SK-N-SH treated with all-trans-retinoic acid at 6 μM for 48 hours (cell line): Measurements from ENCODE around the gene FRRS1.
A peak's percentile ranks its signal among the peaks of the same experiment; 100 is the strongest.

Experiments
- ATAC-seq: fragments of 200-7000 bp; cut with Tn5 transposase; 3 replicates; pipeline ENCODE4 v1.9.1; 2020; ENCODE audit warnings: mild to moderate bottlenecking, moderate library complexity
- ARNTL ChIP-seq: fragments of 450-650 bp; formaldehyde crosslinking; IDR thresholded peaks from 2 replicates; pipeline ENCODE4 v1.5.0; 2020; ENCODE audit warnings: low read depth, mild to moderate bottlenecking, moderate library complexity, borderline replicate concordance
- CREB5 ChIP-seq: fragments of 250-450 bp; sonication (Bioruptor Pico); IDR thresholded peaks from 2 replicates; pipeline ENCODE4 v1.5.1; 2020; ENCODE audit warnings: low read depth, mild to moderate bottlenecking, moderate library complexity
- CSRNP3 ChIP-seq: fragments of 250-450 bp; sonication (Bioruptor Pico); IDR thresholded peaks from 2 replicates; pipeline ENCODE4 v1.5.1; 2021; ENCODE audit warnings: mild to moderate bottlenecking, moderate library complexity
- ESRRG ChIP-seq: fragments of 250-450 bp; sonication (Bioruptor Pico); IDR thresholded peaks from 2 replicates; pipeline ENCODE4 v1.6.1; 2021; ENCODE audit warnings: mild to moderate bottlenecking
- GLIS3 ChIP-seq: fragments of 250-450 bp; sonication (Bioruptor Pico); IDR thresholded peaks from 2 replicates; pipeline ENCODE4 v1.5.0; 2020; ENCODE audit warnings: mild to moderate bottlenecking, moderate library complexity
- ISL1 ChIP-seq: fragments of 250-450 bp; sonication (Bioruptor Pico); IDR thresholded peaks from 2 replicates; pipeline ENCODE4 v2.1.2; 2022; ENCODE audit warnings: mild to moderate bottlenecking, moderate library complexity
- OSR1 ChIP-seq: fragments of 250-450 bp; sonication (Bioruptor Pico); IDR thresholded peaks from 2 replicates; pipeline ENCODE4 v1.8.0; 2022; ENCODE audit warnings: moderate library complexity, mild to moderate bottlenecking, inconsistent platforms
- PATZ1 ChIP-seq: fragments of 250-450 bp; sonication (Bioruptor Pico); IDR thresholded peaks from 2 replicates; pipeline ENCODE4 v1.8.0; 2020; ENCODE audit warnings: mild to moderate bottlenecking, moderate library complexity, borderline replicate concordance
- POU6F1 ChIP-seq: fragments of 250-450 bp; sonication (Bioruptor Pico); IDR thresholded peaks from 2 replicates; pipeline ENCODE4 v1.8.0; 2021; ENCODE audit warnings: low read depth, mild to moderate bottlenecking, moderate library complexity, borderline replicate concordance
- PPARA ChIP-seq: fragments of 250-450 bp; sonication (Bioruptor Pico); IDR thresholded peaks from 2 replicates; pipeline ENCODE4 v1.5.0; 2020; ENCODE audit warnings: mild to moderate bottlenecking, borderline replicate concordance
- RARB ChIP-seq: fragments of 250-450 bp; sonication (Bioruptor Pico); IDR thresholded peaks from 2 replicates; pipeline ENCODE4 v1.8.0; 2021; ENCODE audit warnings: mild to moderate bottlenecking, moderate library complexity
- TSHZ2 ChIP-seq: fragments of 250-450 bp; sonication (Bioruptor Pico); IDR thresholded peaks from 2 replicates; pipeline ENCODE4 v1.5.0; 2020; ENCODE audit warnings: mild to moderate bottlenecking, moderate library complexity
- ZC3H10 ChIP-seq: fragments of 250-450 bp; sonication (Bioruptor Pico); IDR thresholded peaks from 2 replicates; pipeline ENCODE4 v1.5.1; 2021; ENCODE audit warnings: mild to moderate bottlenecking, moderate library complexity
- ZFP3 ChIP-seq: fragments of 250-450 bp; sonication (Bioruptor Pico); IDR thresholded peaks from 2 replicates; pipeline ENCODE4 v1.5.0; 2020; ENCODE audit warnings: mild to moderate bottlenecking, moderate library complexity
- ZFP30 ChIP-seq: fragments of 450-650 bp; formaldehyde crosslinking; IDR thresholded peaks from 2 replicates; pipeline ENCODE4 v1.5.0; 2022; ENCODE audit warnings: mild to moderate bottlenecking, moderate library complexity
- ZNF565 ChIP-seq: fragments of 450-650 bp; formaldehyde crosslinking; conservative IDR thresholded peaks from 2 replicates; pipeline ENCODE4 v1.5.0; 2020; ENCODE audit warnings: low read depth, mild to moderate bottlenecking, moderate library complexity
- ZNF70 ChIP-seq: fragments of 450-650 bp; formaldehyde crosslinking; IDR thresholded peaks from 2 replicates; pipeline ENCODE4 v1.5.0; 2020; ENCODE audit warnings: mild to moderate bottlenecking, moderate library complexity
- ZNF8 ChIP-seq: fragments of 450-650 bp; formaldehyde crosslinking; IDR thresholded peaks from 2 replicates; pipeline ENCODE4 v1.5.0; 2020; ENCODE audit warnings: mild to moderate bottlenecking, moderate library complexity

FRRS1 gene

GRCh38 chr1:99766378-99766800 is at the start of gene FRRS1:
Gene FRRS1, minus strand, starts transcription at chr1:99766635. Its CDS starts 17,867 bp downstream, at chr1:99748768.
- no peak for TF ChIP-seq POU6F1 (CRISPR knock-in tag)

GRCh38 chr1:99814373-99814900 is 48.0 kb upstream of the FRRS1 start:
- ATAC-seq, result no peak

More at GRCh38 chr1:99766378-99766800, at the start of gene FRRS1:
- peak; percentile 87 for ATAC-seq

GRCh38 chr1:99811747-99812146 is 45.3 kb upstream of the FRRS1 start:
- ATAC-seq, result no peak
- TF ChIP-seq TSHZ2 (CRISPR knock-in tag), result no peak
- TF ChIP-seq ZC3H10 (CRISPR knock-in tag), result no peak
- no peak for TF ChIP-seq ZNF565
- TF ChIP-seq ZNF8 (CRISPR knock-in tag), result no peak
- TF ChIP-seq PPARA (CRISPR knock-in tag), result no peak
- TF ChIP-seq ZFP30 (CRISPR knock-in tag), result no peak
- no peak for TF ChIP-seq ZNF70 (CRISPR knock-in tag)
- TF ChIP-seq ZFP3 (CRISPR knock-in tag), result no peak
- TF ChIP-seq PATZ1, result no peak
- TF ChIP-seq OSR1 (CRISPR knock-in tag), result no peak
- TF ChIP-seq RARB, result no peak
- TF ChIP-seq CREB5 (CRISPR knock-in tag), result no peak
- TF ChIP-seq ARNTL (CRISPR knock-in tag), result no peak
- no peak for TF ChIP-seq CSRNP3 (CRISPR knock-in tag)
- TF ChIP-seq ESRRG (CRISPR knock-in tag), result no peak
- no peak for TF ChIP-seq GLIS3 (CRISPR knock-in tag)

More at GRCh38 chr1:99814373-99814900, 48.0 kb upstream of the FRRS1 start:
- TF ChIP-seq PATZ1 (no peak), RARB (no peak), TSHZ2 (CRISPR knock-in tag) (no peak), ISL1 (CRISPR knock-in tag) (no peak)
